B cell (primary cell): ENCODE measurements around the gene MFGE8. TPM values are rescaled to one million over a fixed set of nuclear protein-coding genes. Genes with fewer than 3 reads are reported as not detected.

ENCODE experiments used
- ATAC-seq: fragments of 200-7000 bp; cut with Tn5 transposase; one replicate; pipeline ENCODE4 v1.10.0; 2021; ENCODE audit warnings: low read depth, mild to moderate bottlenecking, moderate number of reproducible peaks, moderate library complexity
- CTCF ChIA-PET: fragments of 350-600 bp; sonication (Branson Sonifier 250); formaldehyde crosslinking; loops from one replicate; lab custom pipeline; 2021; ENCODE audit warnings: antibody characterized with exemption, inconsistent platforms; lab: Charles Lee
- POLR2A ChIA-PET: fragments of 350-600 bp; sonication (Branson Sonifier 250); formaldehyde crosslinking; loops from one replicate; lab custom pipeline; 2021; ENCODE audit warnings: antibody characterized with exemption; lab: Charles Lee
- DNase-seq: peaks from one replicate; pipeline ENCODE4 v3.0.0; 2013
- H2AFZ ChIP-seq: 2 replicates; pipeline ENCODE4 v1.6.1; 2012; ENCODE audit warnings: mild to moderate bottlenecking, low read depth, low read length; ENCODE audit not compliant: insufficient read depth, poor library complexity, severe bottlenecking
- H3K27ac ChIP-seq, 2 donors: 1 replicate in 1 of 2; 2 replicates in 1 of 2; pipeline ENCODE4 v1.5.1; 2012 to 2013; ENCODE audit warnings: low read length in 2 of 2, mild to moderate bottlenecking in 2 of 2, moderate library complexity in 1 of 2
- H3K27me3 ChIP-seq, 4 experiments: fragments of 200-600 bp in 1 of 4; sonication (generic) in 1 of 4; replicated peaks in 1 of 4; 1 replicate in 2 of 4; 2 replicates in 2 of 4; pipeline versions ENCODE4 v1.6.1 to v1.7.0; 2013 to 2016; ENCODE audit warnings: low read length in 3 of 4, mild to moderate bottlenecking in 2 of 4, mixed read lengths in 1 of 4, moderate library complexity in 1 of 4; ENCODE audit not compliant: insufficient read depth in 4 of 4, control insufficient read depth in 3 of 4; ENCODE audit errors: control extremely low read depth in 1 of 4
- H3K36me3 ChIP-seq, 2 experiments: replicated peaks in 1 of 2; 1 replicate in 1 of 2; 2 replicates in 1 of 2; pipeline versions ENCODE4 v1.6.1 to v1.7.1; 2013; ENCODE audit warnings: low read length in 1 of 2; ENCODE audit not compliant: insufficient read depth in 2 of 2, control insufficient read depth in 1 of 2; ENCODE audit errors: control extremely low read depth in 1 of 2, extremely low read depth in 1 of 2
- H3K4me1 ChIP-seq, 2 donors: fragments of 200-600 bp in 1 of 2; sonication (generic) in 1 of 2; 1 replicate in 1 of 2; 2 replicates in 1 of 2; pipeline versions ENCODE4 v1.5.1 to v1.6.1; 2013 to 2017; ENCODE audit warnings: low read length in 2 of 2; ENCODE audit not compliant: control insufficient read depth in 2 of 2, insufficient read depth in 2 of 2
- H3K4me2 ChIP-seq: replicated peaks from 2 replicates; pipeline ENCODE3; 2012; ENCODE audit warnings: mild to moderate bottlenecking, low read depth, low read length; ENCODE audit not compliant: poor library complexity, severe bottlenecking
- H3K4me3 ChIP-seq, 5 experiments: fragments of 200-600 bp in 1 of 5; sonication (generic) in 1 of 5; 1 replicate in 3 of 5; 2 replicates in 2 of 5; pipeline versions ENCODE4 v1.5.1 to v1.7.0; 2011 to 2016; ENCODE audit warnings: low read length in 4 of 5, mild to moderate bottlenecking in 4 of 5, low read depth in 2 of 5, control low read depth in 1 of 5, moderate library complexity in 1 of 5; ENCODE audit not compliant: insufficient read depth in 1 of 5; ENCODE audit errors: control extremely low read depth in 1 of 5, extremely low read depth in 1 of 5
- H3K79me2 ChIP-seq: fragments of 200-600 bp; sonication (generic); one replicate; pipeline ENCODE4 v1.6.0; 2016; ENCODE audit warnings: low read length; ENCODE audit not compliant: control insufficient read depth, insufficient read depth
- H3K9ac ChIP-seq: fragments of 200-600 bp; sonication (generic); 2 replicates; pipeline ENCODE4 v1.6.1; 2017; ENCODE audit warnings: mild to moderate bottlenecking, low read length, moderate library complexity
- H3K9me3 ChIP-seq, 3 donors: one replicate each; pipeline versions ENCODE4 v1.6.1 to v1.7.1; 2013; ENCODE audit warnings: low read length in 2 of 3; ENCODE audit not compliant: control insufficient read depth in 2 of 3, insufficient read depth in 1 of 3; ENCODE audit errors: control extremely low read depth in 1 of 3
- H4K20me1 ChIP-seq: 2 replicates; pipeline ENCODE4 v1.6.0; 2012; ENCODE audit warnings: mild to moderate bottlenecking, low read length; ENCODE audit not compliant: insufficient read depth, control insufficient read depth, poor library complexity, severe bottlenecking
- H3K27ac Mint-ChIP-seq: one replicate; pipeline ENCODE4 v1.8.0; 2021; ENCODE audit warnings: mixed read lengths
- H3K27me3 Mint-ChIP-seq: one replicate; pipeline ENCODE4 v1.8.0; 2021; ENCODE audit warnings: mixed read lengths
- H3K4me1 Mint-ChIP-seq: one replicate; pipeline ENCODE4 v1.8.0; 2021; ENCODE audit warnings: mixed read lengths
- H3K4me3 Mint-ChIP-seq: one replicate; pipeline ENCODE4 v1.8.0; 2021; ENCODE audit warnings: mixed read lengths
- H3K9me3 Mint-ChIP-seq: one replicate; pipeline ENCODE4 v1.8.0; 2022; ENCODE audit warnings: mixed read lengths; ENCODE audit not compliant: insufficient read depth
- EZH2 ChIP-seq: IDR thresholded peaks from 2 replicates; pipeline ENCODE4 v1.6.1; 2012; ENCODE audit warnings: borderline replicate concordance, low read depth, mild to moderate bottlenecking, moderate library complexity, low read length; ENCODE audit not compliant: insufficient read depth, poor library complexity, severe bottlenecking
- WGBS: methylation state at CpG from one replicate; pipeline ENCODE4 v1.1.5; 2013; ENCODE audit warnings: missing lambda C conversion rate; ENCODE audit not compliant: insufficient coverage; 5-methylcytosine and 5-hydroxymethylcytosine counted together
- intact Hi-C: fragments of 100-400 bp; cut with micrococcal nuclease; formaldehyde crosslinking; loops from one replicate; pipeline ENCODE4 v1.10.0; 2022
- polyA plus RNA-seq: library from polyadenylated mRNA; depleted of rRNA; stranded (reverse); fragments of >200 nt; gene quantifications from 2 replicates; pipeline ENCODE4 v1.2.3, GENCODE V29; 2012
- total RNA-seq, 2 donors: library from RNA; stranded (reverse); fragments of 120-200 nt in 1 of 2; gene quantifications; 1 replicate in 1 of 2; 2 replicates in 1 of 2; pipeline versions ENCODE4 v1.2.3 to v1.2.4, GENCODE V29; 2013 to 2022
- TF ChIP-seq, protein P1 (sequence below): fragments of 200-600 bp; IDR thresholded peaks from one replicate; pipeline ENCODE4 v1.8.0; 2022; ENCODE audit warnings: antibody characterized with exemption, mild to moderate bottlenecking

The MFGE8 gene
- total and polyA plus RNA-seq, 2 donors (not counting 1 experiment from before 2014, with no cell fraction given), result 18.9 to 28.8 TPM

DNA sequence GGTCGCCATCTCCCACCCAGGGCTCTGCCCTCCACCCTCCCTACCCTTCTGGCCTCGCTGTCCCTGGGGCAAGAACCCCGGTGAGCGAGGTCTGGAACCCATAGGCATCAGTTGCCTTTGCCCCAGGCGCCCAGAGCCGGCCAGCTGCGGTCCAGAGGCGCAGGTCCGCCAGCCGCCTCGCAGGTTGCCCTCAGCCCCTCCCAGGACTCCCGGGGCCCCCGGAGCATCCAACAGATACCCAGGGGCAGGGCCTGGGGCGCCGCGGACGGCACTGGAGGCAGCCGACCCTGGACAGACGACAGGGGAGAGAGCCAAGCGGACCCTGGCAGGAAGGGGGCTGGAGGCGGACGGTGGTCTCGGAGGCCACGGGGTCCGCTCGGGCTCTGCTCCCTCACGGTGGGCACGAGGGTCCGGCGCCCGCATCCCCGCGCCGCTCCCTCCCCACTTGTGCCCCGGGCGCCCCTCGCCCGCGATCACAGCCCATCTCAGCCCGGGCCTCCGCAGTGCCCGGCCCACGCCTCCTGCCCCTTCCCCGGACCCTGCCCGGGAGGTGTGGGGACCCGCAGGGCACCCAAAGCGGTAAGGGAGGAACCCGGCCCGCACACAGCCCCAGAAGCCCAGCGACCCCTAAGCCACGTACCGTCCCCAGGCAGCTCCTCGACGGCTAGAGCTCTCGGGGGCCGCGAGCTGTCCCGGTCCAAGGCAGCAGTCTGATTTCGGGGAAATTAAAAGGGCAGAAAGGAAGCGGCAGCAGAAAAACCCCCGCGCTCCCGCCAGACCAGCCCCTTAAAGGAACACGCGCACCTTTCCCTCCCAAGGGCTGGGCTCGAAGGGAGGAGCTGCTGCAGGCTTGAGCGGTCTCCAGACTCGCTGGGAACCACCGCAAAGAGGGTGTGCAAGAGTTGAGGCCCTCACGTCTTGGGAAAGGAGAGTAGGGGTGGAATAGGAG is 18.1 kb downstream of the MFGE8 start, which contains the start of gene HAPLN3:
HAPLN3 (minus strand) TSS at position 726 of the 949 bp plus-strand sequence. CDS start 8,246 bp downstream, outside the sequence.
- H3K4me1 ChIP-seq, result peaks cover 12 to 22% of the 10 kb centered on the region in 2 donors
- Mint-ChIP-seq H3K4me1 (peaks cover 14% of the 10 kb centered on the region), H3K27ac (no peak within 1 kb of the TSS), H3K9me3 (no peaks in the 10 kb centered on the region), H3K4me3 (peak within 1 kb of the TSS; percentile 88), H3K27me3 (peaks cover 8% of the 10 kb centered on the region)
- ChIA-PET POLR2A (no interaction called here), CTCF (interaction anchor here (0.7 to 7.7 kb wide), 5 partner anchors 9 to 418 kb away, joined by 3 to 44 read pairs (median 3); no protein-coding TSS in a partner anchor)
- TF ChIP-seq, protein P1, sequence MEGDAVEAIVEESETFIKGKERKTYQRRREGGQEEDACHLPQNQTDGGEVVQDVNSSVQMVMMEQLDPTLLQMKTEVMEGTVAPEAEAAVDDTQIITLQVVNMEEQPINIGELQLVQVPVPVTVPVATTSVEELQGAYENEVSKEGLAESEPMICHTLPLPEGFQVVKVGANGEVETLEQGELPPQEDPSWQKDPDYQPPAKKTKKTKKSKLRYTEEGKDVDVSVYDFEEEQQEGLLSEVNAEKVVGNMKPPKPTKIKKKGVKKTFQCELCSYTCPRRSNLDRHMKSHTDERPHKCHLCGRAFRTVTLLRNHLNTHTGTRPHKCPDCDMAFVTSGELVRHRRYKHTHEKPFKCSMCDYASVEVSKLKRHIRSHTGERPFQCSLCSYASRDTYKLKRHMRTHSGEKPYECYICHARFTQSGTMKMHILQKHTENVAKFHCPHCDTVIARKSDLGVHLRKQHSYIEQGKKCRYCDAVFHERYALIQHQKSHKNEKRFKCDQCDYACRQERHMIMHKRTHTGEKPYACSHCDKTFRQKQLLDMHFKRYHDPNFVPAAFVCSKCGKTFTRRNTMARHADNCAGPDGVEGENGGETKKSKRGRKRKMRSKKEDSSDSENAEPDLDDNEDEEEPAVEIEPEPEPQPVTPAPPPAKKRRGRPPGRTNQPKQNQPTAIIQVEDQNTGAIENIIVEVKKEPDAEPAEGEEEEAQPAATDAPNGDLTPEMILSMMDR, result no peak
- no peak for TF ChIP-seq EZH2
- DNase-seq (peak; percentile 52), ATAC-seq (peak; percentile 35)
- peak within 1 kb of the TSS; percentile 11 to 76 (median 60) for H3K4me3 ChIP-seq
- peaks cover 0 to 15% (median 0%) of the 10 kb centered on the region in 4 experiments for H3K27me3 ChIP-seq
- peak within 1 kb of the TSS in 1 of 2 donors; percentile 59 for H3K27ac ChIP-seq
- no peaks in the 10 kb centered on the region for H3K9me3 ChIP-seq
- H2AFZ ChIP-seq, result peak within 1 kb of the TSS; percentile 89
- no peaks in the 10 kb centered on the region for H4K20me1 ChIP-seq
- H3K9ac ChIP-seq, result peak within 1 kb of the TSS; percentile 80
- H3K79me2 ChIP-seq, result no peaks in the 10 kb centered on the region
- H3K4me2 ChIP-seq, result peak within 1 kb of the TSS; percentile 97
- 3% methylated on average over 69 of the region's 70 CpGs for WGBS
- H3K36me3 ChIP-seq, result no peaks in the 10 kb centered on the region
- intact Hi-C loops, result loop anchor here (2.0 to 5.0 kb wide), 3 partner anchors 234 to 348 kb away; partner anchors contain the start of gene DET1
